ENCODE results near the gene H2BW2. TPM values are rescaled to one million over a fixed set of nuclear protein-coding genes. Genes with fewer than 3 reads are reported as not detected.

The H2BW2 gene
- total RNA-seq (2022; extraction: Qiagen RNA extraction; ENCODE audit: low read depth), result not detected in 5 replicates

GRCh38 chrX:104039689-104040505, at the start of gene H2BW2:
Gene H2BW2, plus strand, starts transcription at chrX:104039956. Its CDS starts 39 bp downstream, at chrX:104039995.

GRCh38 chrX:104013606-104014005, 26.1 kb upstream of the H2BW2 start, which contains the start of gene H2BW1:
Gene H2BW1, minus strand, starts transcription at chrX:104013708. Its CDS starts 132 bp downstream, at chrX:104013576.

DNA sequence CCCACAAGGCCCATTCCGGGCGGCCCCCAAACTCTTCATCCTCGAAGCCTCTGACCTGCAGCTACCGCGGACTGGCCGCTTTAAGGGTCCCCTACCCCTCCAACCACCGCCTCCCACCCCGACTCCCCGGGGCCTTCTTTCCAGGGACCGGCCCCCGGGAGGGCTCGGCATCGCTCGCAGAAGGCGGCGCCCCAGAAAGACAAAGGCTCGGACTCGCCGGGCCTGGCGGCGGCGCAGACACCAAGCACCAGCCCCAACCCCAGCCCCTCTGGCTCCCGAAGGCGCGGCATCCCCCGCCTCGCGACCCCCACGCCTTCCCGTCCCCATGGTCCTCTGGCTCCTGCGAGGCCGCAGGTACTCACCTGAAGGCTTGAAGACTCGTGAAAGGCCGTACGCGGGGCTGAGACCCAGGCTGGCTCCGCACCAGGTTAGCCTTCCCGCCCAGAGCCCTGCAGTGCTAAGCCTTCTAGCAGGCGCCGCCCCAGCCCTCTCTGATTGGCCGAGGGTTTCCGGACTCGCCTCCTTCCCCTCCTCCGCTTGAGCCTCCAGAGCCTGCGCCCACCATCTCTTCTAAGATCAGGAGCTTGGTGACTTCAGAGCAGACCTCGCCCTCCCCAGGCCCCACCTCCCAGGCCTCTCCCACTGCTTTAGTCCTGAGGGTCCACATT, 36.2 kb downstream of the H2BW2 start, which contains the start of gene TMSB15C:
Gene TMSB15C, minus strand, starts transcription at position 459 of the 668 bp plus-strand sequence.

Other genes starting within 250 kb of the H2BW2 start
- 0.04 to 0.08 TPM (median 0.06 TPM) in 4 of 5 replicates, not detected in the other for gene RAB9B, start 207.7 kb upstream of the H2BW2 start, total RNA-seq (2022; extraction: Qiagen RNA extraction; ENCODE audit: low read depth)
- gene TMSB15B, start 77.3 kb upstream of the H2BW2 start, total RNA-seq (2022; extraction: Qiagen RNA extraction; ENCODE audit: low read depth), result 5.0 to 6.9 TPM (median 5.6 TPM) in 5 replicates
- gene H2BW1, start 26.2 kb upstream of the H2BW2 start, total RNA-seq (2022; extraction: Qiagen RNA extraction; ENCODE audit: low read depth), result not detected in 5 replicates
- 0.09 to 0.31 TPM (median 0.16 TPM) in 4 of 5 replicates, not detected in the other for gene TMSB15C, start 36.3 kb downstream of the H2BW2 start, total RNA-seq (2022; extraction: Qiagen RNA extraction; ENCODE audit: low read depth)
- gene ZCCHC18, start 72.6 kb downstream of the H2BW2 start, total RNA-seq (2022; extraction: Qiagen RNA extraction; ENCODE audit: low read depth), result 0.07 to 0.87 TPM (median 0.24 TPM) in 4 of 5 replicates, not detected in the other
- 3.7 to 5.1 TPM (median 4.4 TPM) in 5 replicates for gene SLC25A53, start 117.1 kb downstream of the H2BW2 start, total RNA-seq (2022; extraction: Qiagen RNA extraction; ENCODE audit: low read depth)
- 14.1 to 23.9 TPM (median 20.4 TPM) in 5 replicates for gene FAM199X, start 126.5 kb downstream of the H2BW2 start, total RNA-seq (2022; extraction: Qiagen RNA extraction; ENCODE audit: low read depth)
- gene ESX1, start 215.0 kb downstream of the H2BW2 start, total RNA-seq (2022; extraction: Qiagen RNA extraction; ENCODE audit: low read depth), result 0.05 to 0.17 TPM (median 0.10 TPM) in 4 of 5 replicates, not detected in the other

Data from A549 treated with DMSO at 1 μM for 4 hours (cell line).